DMS79 treated with DMSO at 0.1 percent for 48 hours (cell line): Measurements from ENCODE around the gene LARP6.
A peak's percentile ranks its signal among the peaks of the same experiment; 100 is the strongest.
"Not testable (repeated sequence)": the region's sequence is repeated elsewhere in the genome, so short reads cannot be mapped to it uniquely, and the experiment has no call there.

Experiments
- DNase-seq: peaks from one replicate; lab custom pipeline; 2025; lab: John Stamatoyannopoulos, UW

LARP6 gene

GRCh38 chr15:70853973-70854665 is at the start of gene LARP6:
LARP6 (minus strand) TSS chr15:70854157; CDS start chr15:70854088, 69 bp downstream.
- DNase-seq, result no peak

DNA sequence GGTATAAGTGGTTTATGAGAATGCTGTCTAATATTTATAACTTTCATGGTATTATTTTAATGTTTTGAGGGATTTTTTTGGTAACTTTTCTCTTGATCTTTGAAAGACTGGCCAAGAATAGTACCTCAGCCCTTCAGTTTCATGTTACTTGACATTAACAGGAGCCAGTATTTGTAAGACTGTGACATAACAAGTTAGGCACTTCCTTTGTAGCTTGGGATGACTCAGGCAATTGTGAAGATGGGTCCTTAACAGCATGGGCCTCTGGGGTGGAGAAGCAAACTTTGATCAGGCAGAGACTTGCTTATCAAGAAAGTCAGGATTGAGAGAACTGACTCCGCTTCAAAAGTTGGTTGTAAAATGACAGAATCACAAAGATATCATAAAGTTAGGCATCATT is 48.1 kb upstream of the LARP6 start:
- DNase-seq, result no peak

- peak; percentile 51 for DNase-seq
Measured at GRCh38 chr15:70892912-70893560, 39.1 kb upstream of the LARP6 start.

GRCh38 chr15:70892002-70892911 is 38.3 kb upstream of the LARP6 start, which contains the start of the genes LRRC49 and THAP10:
LRRC49 (plus strand) TSS chr15:70892826; CDS start chr15:70892895, 69 bp downstream.
THAP10 (minus strand) TSS chr15:70892433; CDS start chr15:70892272, 161 bp downstream.
- DNase-seq, result peak; percentile 85

DNA sequence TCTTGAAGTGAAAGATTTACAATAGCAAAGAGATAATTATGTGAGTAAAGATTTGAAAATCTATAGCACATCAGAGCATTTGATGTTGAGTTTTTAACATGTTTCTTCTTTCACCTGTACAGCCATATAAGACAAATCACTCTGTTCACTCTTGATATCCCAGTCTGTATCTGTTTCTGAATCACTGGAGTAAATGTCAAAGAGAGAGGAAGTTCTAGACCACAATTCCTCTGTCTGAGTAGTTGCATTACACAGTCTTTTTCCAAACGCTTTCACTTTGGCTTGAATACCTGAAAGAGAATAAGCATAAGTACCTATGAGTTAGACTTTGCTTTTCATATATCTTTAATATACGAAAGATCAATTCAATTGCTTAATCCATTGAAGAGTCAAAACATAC is 28.4 kb upstream of the LARP6 start:
- no peak for DNase-seq

GRCh38 chr15:70880781-70881180 is 26.8 kb upstream of the LARP6 start:
- DNase-seq, result no peak

GRCh38 chr15:70879401-70879800 is 25.4 kb upstream of the LARP6 start:
- no peak for DNase-seq

GRCh38 chr15:70876683-70877082 is 22.7 kb upstream of the LARP6 start:
- DNase-seq, result no peak

GRCh38 chr15:70876011-70876410 is 22.1 kb upstream of the LARP6 start:
- no peak for DNase-seq

- DNase-seq, result no peak
Measured at GRCh38 chr15:70875001-70875782, 21.2 kb upstream of the LARP6 start.

DNA sequence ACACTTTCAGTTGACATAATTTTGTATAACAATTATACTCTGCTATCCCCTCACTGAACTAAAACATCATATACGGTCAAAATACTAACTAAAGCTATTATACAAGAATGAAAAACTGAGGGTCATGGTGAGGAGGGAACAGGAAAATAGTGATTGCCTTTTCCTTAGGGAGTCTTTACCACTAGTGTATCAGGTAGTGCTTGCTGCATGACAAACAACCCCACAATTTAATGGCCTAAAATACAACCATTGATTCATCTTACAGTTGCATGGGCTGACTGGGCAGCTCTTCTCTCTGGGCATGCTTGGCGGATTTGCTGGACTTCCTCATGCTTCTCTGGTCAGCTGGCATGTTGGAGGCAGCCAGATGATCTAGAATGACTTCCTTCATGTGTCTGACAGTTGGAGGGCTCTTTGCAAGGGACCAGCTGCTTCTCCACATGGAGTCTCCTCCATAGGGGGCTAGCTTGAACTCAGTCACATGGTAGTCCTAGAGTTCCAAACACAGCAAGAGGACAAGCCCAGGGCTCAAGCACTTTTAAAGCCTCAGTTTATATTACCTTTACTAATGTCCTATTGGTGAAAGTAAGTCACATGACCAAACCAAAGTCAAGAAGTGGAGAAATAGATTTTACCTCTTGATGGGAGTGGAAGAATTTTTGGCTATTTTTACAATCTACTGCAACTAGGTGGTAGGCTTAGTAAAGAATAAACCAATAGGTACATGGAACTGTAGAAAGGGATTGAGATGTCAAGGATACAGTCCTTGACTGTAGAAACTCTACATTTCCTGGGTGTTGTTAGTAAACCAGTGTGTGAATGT is 19.5 kb upstream of the LARP6 start:
- DNase-seq, result no peak

DNA sequence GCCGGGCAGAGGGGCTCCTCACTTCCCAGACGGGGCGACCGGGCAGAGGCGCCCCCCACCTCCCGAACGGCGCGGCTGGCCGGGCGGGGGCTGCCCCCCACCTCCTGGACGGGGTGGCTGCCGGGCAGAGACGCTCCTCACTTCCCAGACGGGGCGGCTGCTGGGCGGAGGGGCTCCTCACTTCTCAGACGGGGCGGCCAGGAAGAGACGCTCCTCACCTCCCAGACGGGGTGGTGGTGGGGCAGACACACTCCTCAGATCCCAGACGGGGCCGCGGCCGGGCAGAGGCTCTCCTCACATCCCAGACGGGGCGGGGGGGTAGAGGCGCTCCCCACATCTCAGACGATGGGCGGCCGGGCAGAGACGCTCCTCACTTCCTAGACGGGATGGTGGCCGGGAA is 17.5 kb upstream of the LARP6 start:
- DNase-seq, result not testable (repeated sequence)

GRCh38 chr15:70870051-70870450 is 16.1 kb upstream of the LARP6 start:
- DNase-seq, result no peak

- DNase-seq, result no peak
Measured at GRCh38 chr15:70869346-70869745, 15.4 kb upstream of the LARP6 start.

DNA sequence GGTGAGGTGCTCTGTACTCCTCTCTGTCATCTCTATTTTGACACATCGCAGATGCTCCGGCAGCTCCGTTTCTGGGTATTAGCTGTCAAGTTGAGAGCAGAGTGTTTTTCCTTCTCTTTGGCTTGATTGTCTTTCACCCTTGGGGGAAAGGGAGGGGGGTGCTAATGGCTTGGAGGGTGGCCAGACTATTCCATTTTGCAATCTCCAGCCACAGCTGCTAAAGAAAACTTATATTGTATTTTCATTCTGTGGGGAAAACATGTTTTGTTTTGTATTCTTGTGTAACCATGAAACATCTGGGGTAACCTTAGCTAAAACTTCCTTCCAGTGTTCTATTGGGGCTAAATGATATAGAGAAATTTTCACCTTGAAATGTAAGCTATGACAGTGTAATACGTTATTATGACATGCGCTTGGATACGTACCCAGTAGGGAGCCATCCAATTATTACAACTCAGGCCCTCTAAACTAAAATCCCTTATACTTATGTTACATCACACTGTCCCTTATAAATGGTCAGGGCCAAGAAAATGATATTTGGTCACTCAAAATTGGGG is 14.0 kb upstream of the LARP6 start:
- DNase-seq, result no peak

GRCh38 chr15:70866982-70867641 is 13.2 kb upstream of the LARP6 start:
- no peak for DNase-seq

GRCh38 chr15:70863450-70864218 is 9.7 kb upstream of the LARP6 start:
- DNase-seq, result no peak

DNA sequence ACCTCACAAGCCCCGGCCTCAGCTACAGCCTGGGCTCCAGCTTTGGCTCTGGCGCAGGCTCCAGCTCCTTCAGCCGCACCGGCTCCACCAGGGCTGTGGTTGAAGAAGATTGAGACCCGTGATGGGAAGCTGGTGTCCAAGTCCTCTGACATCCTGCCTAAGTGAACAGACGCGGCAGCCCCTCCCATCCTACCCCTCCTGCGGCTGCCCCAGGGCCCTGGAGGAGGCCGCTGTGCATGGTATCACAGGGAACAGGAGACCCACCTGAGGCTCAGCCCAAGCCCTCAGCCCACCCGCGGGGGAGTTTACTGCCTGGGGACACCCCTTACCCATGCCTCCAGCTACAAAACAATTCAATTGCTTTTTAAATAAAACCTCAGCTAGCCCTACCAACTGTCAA is 6.0 kb upstream of the LARP6 start:
- no peak for DNase-seq

GRCh38 chr15:70859322-70859908 is 5.5 kb upstream of the LARP6 start:
- DNase-seq, result no peak
